NT2/D1 (cell line): ENCODE measurements around the gene RIMBP3B.
"Not testable (repeated sequence)": the region's sequence is repeated elsewhere in the genome, so short reads cannot be mapped to it uniquely, and the experiment has no call there.

ENCODE experiments used
- SUZ12 ChIP-seq: IDR thresholded peaks from 2 replicates; pipeline ENCODE4 v1.6.1; 2011; ENCODE audit not compliant: insufficient read length, insufficient read depth; ENCODE audit errors: extremely low read depth
- YY1 ChIP-seq: IDR thresholded peaks from 2 replicates; pipeline ENCODE4 v1.6.1; 2011; ENCODE audit not compliant: insufficient read length, insufficient read depth
- ZNF274 ChIP-seq: IDR thresholded peaks from 2 replicates; pipeline ENCODE4 v1.6.1; 2011; ENCODE audit warnings: mild to moderate bottlenecking, low read depth, low read length

- TF ChIP-seq YY1, ZNF274, SUZ12: not testable (repeated sequence)
Observed at GRCh38 chr22:21383701-21384467, at the start of gene RIMBP3B.
